Hepatic stellate cell (primary cell): ENCODE results near the gene PPP2R2B.

Source experiments
- DNase-seq: peaks from one replicate; pipeline ENCODE4 v3.0.0; 2011; ENCODE audit warnings: low spot score

PPP2R2B gene

GRCh38 chr5:146779211-146779869 is 99.2 kb downstream of the PPP2R2B start:
- DNase-seq, result no peak

GRCh38 chr5:146778795-146779194 is 99.8 kb downstream of the PPP2R2B start:
- DNase-seq, result no peak

GRCh38 chr5:146778261-146778660 is 100.3 kb downstream of the PPP2R2B start:
- DNase-seq, result no peak

- DNase-seq, result no peak
Measured at GRCh38 chr5:146772881-146773466, 105.6 kb downstream of the PPP2R2B start.

GRCh38 chr5:146770980-146771379 is 107.6 kb downstream of the PPP2R2B start:
- DNase-seq, result no peak

- DNase-seq, result no peak
Measured at GRCh38 chr5:146770546-146770945, 108.0 kb downstream of the PPP2R2B start.

- DNase-seq, result no peak
Measured at GRCh38 chr5:146767534-146767933, 111.0 kb downstream of the PPP2R2B start.

GRCh38 chr5:146766013-146766412 is 112.5 kb downstream of the PPP2R2B start:
- DNase-seq, result no peak

- DNase-seq, result no peak
Measured at GRCh38 chr5:146765089-146765832, 113.3 kb downstream of the PPP2R2B start.

GRCh38 chr5:146762830-146763229 is 115.7 kb downstream of the PPP2R2B start:
- DNase-seq, result no peak

GRCh38 chr5:146761811-146762210 is 116.7 kb downstream of the PPP2R2B start:
- DNase-seq, result no peak

- DNase-seq, result no peak
Measured at GRCh38 chr5:146758938-146759337, 119.6 kb downstream of the PPP2R2B start.

- DNase-seq, result no peak
Measured at GRCh38 chr5:146758076-146758475, 120.5 kb downstream of the PPP2R2B start.

- DNase-seq, result no peak
Measured at GRCh38 chr5:146756546-146756945, 122.0 kb downstream of the PPP2R2B start.

GRCh38 chr5:146755793-146756192 is 122.8 kb downstream of the PPP2R2B start:
- DNase-seq, result no peak

- no peak for DNase-seq
Measured at GRCh38 chr5:146754621-146755020, 123.9 kb downstream of the PPP2R2B start.

GRCh38 chr5:146753641-146754040 is 124.9 kb downstream of the PPP2R2B start:
- DNase-seq, result no peak

GRCh38 chr5:146751781-146752401 is 126.7 kb downstream of the PPP2R2B start:
- no peak for DNase-seq

GRCh38 chr5:146751054-146751453 is 127.5 kb downstream of the PPP2R2B start:
- no peak for DNase-seq

GRCh38 chr5:146748533-146748932 is 130.0 kb downstream of the PPP2R2B start:
- DNase-seq, result no peak

GRCh38 chr5:146745931-146746577 is 132.5 kb downstream of the PPP2R2B start:
- DNase-seq, result no peak

GRCh38 chr5:146744068-146744745 is 134.3 kb downstream of the PPP2R2B start:
- DNase-seq, result peak; percentile 7
